Stimulated activated CD4-positive, alpha-beta T cell treated with anti-CD3 and anti-CD28 coated beads, Interleukin-15, amount 100 ng/mL, for 48 hours (primary cell): ENCODE data around the gene TMOD3.

Source experiments
- DNase-seq, 2 donors: peaks; one replicate each; pipeline ENCODE4 v3.0.0-alpha.2; 2020; ENCODE audit warnings: low read depth in 2 of 2

TMOD3 gene

DNA sequence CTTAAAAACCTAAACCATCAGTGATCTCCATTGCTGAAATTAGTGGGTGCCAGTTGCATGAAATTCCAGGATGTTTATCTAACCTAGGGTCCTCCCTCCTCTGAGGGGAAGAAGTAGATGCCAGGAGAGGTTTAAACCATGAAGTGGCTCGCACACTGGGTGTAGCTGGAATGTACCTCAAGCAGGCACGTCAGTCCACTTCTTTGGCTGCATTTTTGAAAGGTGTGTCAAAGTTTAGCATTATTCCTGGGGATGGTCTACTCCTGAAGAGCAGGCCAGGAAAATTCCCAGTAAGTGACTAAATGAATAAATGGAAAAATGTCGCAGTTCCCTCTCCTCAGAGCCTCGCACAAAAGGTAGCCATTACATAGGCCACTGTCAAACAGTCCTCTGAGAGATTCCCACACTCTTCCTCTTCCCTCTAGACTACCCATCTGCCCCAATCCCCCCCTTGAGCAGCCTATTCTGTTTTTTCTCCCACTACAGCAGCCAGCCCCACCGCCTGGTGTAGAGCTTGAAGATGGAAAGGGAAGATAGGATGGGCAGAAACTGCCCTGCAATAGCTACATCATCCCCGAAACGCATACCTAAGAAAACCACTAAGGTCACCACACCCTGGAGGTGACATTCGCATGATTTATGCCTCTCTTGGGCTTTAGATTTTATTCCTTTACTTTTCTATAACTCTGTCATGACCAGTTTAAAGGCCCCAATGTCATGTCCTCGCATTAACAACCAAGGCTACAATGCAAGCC is 655 bp upstream of the TMOD3 start:
- DNase-seq: no peak

DNA sequence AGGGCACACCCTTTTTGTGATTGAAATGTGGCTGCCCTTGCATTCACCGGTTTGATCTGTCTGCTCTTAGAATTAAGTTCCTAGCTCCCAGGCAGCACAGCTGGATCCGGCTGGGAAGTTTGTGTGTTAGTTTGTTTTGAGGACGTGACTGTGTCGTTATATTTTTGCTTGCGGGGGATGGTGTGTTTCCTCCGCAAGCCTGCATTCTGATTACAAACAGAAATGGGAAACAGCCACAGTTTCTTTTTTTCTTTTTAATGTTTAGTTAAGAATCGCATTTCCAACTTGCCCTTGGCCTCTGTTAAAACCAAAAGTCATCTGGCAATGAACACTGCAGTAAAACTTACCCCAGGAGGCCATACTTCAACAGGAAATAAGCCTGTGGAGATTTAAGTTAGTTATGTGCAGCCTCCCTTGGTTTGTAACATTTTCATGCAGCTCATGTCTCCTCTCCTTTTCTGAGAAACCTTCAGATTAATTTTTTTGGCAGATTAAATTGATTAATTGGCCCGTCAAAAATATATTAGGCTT is 888 bp downstream of the TMOD3 start:
- no peak for DNase-seq

DNA sequence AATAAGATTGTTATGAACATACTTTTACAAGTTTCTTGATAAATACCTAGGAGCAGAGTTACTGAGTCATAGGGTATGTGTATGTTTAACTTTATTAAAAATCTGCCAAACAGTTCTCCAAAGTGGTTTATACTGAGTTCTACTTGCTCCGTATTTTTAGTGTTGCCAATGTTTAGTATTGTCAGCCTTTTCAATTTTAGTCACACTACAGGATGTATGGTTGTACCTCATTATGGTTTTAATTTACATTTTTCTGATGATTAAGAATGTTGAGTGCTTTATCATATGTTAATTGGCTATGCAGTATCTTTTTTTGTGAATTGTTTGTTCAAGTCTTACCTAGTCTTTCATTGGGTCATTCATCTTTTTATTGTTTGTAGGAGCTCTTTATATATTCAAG is 4.3 kb downstream of the TMOD3 start:
- no peak for DNase-seq

DNA sequence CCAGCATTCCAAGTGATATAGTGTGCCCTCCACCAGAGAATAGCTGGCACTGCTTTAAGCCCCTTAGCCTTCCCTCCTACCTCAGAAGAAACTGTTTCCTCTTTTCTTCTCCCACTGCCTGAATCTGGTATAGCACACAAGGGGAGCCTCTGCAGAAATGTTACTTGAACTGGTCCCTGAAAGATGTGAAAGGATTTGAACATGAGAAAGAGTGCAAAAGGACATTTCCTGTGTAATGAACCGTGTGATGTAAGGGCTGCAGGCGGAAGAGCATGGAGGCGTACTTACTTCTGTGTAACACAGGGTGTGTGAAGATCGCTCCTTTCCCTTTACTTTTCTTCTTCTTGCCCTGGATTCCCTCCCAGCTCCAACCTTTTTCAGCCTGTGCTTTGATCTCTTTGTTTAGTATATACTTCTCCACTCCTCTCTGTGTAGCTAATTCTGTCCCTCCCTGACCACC is 8.4 kb downstream of the TMOD3 start:
- no peak for DNase-seq

GRCh38 chr15:51838270-51838669 is 8.8 kb downstream of the TMOD3 start:
- no peak for DNase-seq

DNA sequence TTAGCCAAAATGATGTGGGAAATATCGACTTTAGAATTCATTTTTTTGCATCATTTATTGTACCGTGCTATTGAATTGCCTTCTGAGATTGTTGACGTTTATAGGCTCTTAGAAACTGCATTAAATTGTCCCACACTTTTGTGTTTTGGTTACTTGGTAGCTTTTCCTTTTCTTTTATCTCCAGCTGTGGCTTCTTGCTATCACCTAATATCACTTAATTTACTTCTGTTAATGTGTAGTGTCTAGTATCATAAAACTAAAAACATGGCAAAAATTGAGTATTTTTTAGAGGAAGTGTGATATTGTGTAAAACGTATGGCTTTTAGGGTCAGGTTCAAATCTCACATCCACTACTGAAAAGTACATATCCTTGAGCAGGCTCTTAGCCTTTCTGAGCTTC is 11.2 kb downstream of the TMOD3 start:
- no peak for DNase-seq

- DNase-seq: no peak
Observed at GRCh38 chr15:51841406-51842040, 12.1 kb downstream of the TMOD3 start.

- no peak for DNase-seq
Observed at GRCh38 chr15:51842265-51842664, 12.8 kb downstream of the TMOD3 start.

DNA sequence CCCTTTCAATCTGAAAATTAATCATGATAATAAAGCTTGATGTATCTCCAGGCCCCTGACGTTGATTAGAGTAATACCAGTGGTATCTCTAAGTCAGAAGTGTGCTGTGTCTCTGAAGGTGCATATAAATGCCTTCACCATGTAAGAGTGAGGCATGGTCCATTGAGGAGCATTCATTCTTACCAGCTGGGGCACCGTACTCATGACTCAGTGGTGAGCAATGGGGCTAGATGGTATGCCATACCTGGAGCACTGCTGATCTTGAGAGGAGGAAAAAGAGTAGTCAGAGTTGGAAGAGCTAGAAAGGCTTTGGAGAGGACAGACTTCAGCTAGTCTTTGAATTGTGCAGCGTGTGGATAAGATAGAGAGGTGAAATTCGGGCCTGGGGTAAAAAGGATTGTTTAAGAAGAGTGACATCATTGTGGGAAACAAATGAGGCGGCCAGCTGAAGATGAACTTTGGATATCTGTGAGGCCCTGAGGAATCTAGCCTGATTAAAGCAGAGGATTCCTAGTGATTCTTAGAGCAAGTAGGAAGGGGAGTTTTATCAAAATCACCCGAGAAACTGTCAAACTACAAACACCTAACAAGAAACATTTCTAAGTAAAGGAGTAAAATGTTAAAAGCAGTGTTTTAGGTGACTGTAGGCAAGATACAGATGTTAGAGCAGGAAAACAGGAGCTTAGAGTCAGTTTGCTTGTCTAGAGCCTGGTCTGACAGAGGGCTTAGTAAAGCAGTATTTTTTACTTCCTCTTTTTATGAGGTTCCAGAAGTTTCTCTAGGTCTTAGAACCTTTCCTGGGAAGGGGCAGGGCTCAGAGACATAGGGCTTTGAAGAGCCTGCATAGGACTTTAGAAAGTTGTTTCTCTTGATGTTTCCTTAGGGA is 13.6 kb downstream of the TMOD3 start:
- peak in 1 of 2 donors; percentile 13 for DNase-seq

DNA sequence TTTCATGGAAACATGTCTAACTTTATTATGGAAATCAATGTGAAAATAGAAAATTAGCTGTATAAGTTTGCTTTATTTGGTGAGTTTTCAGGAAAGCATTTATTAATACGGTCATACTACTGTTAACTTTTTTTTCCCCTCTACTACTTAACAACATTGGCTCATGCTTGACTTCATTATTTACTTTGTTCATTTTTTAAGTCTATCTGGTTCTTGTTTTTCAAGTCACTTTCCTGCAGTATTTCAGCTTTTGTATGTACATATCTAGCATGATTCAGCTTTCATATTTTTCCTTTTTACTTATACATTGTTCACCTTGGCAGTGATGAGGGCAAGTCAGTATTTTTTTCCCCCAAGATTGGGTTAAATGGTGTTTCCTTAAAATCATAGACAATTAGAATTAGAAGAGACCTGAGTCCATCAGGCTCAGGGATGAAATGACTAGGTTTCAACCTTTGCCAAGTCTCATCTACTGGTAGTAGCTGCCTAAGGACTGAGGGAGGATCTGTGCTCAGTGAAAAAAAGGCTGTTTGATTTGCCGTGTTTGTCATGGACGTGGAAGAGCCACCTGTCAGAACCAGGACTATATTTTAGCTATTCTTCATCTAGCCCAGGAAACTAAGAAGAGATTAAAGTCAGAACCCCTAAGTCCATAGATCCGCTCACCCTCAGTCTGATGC is 15.4 kb downstream of the TMOD3 start:
- DNase-seq: no peak

- no peak for DNase-seq
Observed at GRCh38 chr15:51846066-51846462, 16.6 kb downstream of the TMOD3 start.

GRCh38 chr15:51846463-51847230 is 17.2 kb downstream of the TMOD3 start:
- DNase-seq: no peak

DNA sequence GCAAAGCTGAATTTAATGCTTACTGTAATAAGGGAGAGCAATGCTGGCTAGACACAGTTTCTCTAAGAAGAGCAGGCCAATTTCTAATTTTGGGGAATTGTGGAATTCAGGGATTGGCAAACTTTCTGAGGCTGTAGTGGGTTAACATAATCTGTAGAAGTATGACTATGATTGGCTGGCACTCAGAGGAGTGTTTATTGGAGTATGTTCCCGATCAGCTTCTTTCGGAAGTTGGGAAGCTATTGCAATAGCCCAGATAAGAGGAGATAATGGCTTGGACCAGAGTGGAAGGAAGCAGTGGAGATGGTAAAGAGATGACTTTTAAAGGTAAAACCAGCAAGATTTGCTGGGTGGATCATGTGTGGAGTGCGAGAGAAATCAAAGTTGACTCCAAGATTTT is 19.4 kb downstream of the TMOD3 start:
- no peak for DNase-seq

DNA sequence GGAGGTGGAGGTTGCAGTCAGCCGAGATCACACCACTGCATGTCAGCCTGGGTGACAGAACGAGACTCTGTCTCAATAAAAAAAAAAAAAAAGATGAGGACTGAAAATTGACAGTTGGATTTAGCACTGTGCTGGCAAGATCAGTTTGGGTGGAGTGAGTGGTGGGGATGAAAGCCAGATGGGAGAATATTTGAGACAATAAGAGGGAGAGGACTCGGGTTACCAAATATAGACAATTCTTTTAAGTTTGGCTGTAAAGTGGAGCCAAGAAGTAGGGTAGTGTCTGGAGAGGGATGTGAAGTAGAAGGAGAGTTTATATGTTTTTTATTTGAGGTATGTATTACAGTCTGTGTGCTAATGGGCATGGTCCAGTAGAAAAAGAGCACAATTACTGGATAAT is 20.4 kb downstream of the TMOD3 start:
- DNase-seq: no peak

DNA sequence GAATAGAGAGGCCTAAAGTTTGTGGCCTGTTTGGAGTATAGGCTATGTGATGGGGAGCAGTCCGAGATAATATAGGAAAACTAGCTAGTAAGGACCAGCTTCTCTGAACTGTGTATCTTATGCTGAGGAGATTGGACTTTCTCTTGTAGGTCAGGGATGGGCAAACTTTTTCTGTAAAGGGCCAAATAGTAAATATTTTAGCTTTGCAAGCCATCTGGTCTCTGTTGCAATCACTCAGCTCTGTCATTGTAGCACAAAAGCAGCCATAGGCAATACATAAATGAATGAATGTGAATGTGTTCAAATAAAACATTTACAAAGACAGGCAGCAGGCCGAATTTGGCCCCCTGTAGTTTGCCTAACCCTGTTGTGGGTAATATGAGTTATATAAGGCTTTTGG is 24.5 kb downstream of the TMOD3 start:
- DNase-seq: no peak

GRCh38 chr15:51855612-51856011 is 26.2 kb downstream of the TMOD3 start:
- no peak for DNase-seq

DNA sequence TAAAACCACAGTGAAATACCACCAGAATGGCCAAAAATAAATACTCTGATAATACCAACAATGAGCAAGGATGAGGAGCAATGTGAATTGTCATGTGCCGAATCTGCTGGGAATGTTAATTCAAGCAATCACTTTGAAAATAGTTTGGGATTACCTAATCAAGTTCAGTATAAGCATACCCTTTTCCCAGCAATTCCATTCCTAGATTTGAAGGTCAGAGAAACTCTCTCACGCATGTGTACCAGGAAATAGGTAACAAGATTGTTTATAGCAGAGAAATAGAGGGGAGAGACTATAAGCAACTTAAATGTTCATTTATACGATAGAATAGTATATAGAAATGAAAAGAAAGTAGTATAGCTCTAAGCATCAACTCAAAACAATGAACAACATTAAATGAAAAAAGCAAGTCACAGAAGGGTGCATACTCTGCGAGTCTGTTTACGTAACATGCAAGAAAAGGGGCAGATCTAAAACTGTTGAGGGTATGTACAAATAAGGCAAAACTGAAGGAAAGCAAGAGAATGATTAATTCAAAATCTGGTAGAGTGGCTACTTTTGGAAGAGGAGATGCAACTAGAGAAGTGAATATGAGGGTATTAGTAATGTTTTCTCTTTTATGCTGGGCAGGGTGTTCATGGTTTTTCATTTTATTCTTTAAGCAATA is 27.4 kb downstream of the TMOD3 start:
- DNase-seq: no peak

DNA sequence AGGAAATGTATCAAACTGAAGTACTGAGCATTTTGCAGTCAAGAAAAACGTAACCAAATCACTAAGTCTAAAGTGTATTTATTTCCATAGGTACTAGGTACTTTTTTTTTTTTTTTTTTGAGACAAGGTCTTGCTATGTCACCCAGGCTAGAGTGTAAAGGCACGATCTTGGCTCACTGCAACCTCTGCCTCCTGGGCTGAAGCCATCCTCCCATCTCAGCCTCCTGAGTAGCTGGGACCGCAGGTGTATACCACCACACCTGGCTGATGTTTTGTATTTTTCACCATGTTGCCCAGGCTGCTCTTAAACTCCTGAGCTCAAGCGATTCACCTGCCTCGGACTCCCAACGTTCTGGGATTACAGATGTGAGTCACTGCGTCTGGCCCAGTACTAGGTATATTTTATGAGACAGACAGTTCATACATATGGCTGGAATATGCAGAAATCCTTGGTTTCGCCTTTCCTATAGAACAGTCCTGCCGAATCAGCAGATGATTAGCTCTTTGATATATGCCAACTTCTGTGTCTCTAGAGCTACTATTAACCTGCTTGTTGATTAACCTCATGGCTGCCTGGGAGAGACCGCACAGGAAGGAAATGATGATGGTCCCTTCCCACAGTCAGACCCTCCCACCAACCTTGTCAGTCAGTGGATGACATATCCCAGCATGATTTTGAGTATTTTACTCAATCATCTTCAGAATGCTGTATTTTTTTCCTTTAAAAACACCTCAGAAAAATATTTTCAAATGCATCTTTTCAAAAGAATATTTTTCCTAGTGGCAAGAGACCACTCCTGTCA is 32.3 kb downstream of the TMOD3 start:
- peak; percentile 15 to 29 for DNase-seq

DNA sequence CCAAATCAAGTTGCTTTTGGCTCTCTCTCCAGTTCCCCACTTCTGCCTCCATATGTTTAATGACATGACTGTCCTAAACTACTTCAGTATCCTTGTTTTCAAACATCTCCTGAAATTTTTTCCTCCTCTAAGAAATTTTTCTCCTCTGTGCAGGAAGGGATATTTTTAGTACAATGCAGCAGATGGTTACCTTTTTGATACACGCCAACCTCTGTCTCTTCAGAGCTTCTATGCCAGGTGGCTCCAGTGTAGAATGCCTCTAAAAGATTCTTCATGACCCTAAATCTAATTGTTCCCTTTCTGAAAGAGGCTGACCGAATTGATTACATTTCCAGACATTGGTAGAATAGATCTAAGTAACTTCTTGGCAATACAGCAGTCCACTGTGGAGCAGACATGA is 33.7 kb downstream of the TMOD3 start:
- DNase-seq: no peak
